GM12864 (cell line): ENCODE measurements around the gene HLA-DOA.
A peak's percentile ranks its signal among the peaks of the same experiment; 100 is the strongest.

ENCODE experiments used
- DNase-seq: peaks from one replicate; pipeline ENCODE4 v3.0.0-alpha.2; 2011; ENCODE audit warnings: low read depth
- H3K4me3 ChIP-seq: 2 replicates; pipeline ENCODE4 v1.5.1; 2011; ENCODE audit warnings: mild to moderate bottlenecking, low read depth, low read length, control low read depth
- CTCF ChIP-seq: IDR thresholded peaks from 2 replicates; pipeline ENCODE4 v1.5.1; 2011; ENCODE audit warnings: low read depth, mild to moderate bottlenecking, moderate library complexity, low read length, control low read depth, inconsistent platforms; ENCODE audit errors: missing control alignments

Gene HLA-DOA

GRCh38 chr6:32975886-32976285, 33.5 kb downstream of the HLA-DOA start:
- TF ChIP-seq CTCF: no peak
- H3K4me3 ChIP-seq: no peak overlapping the region
- DNase-seq: no peak

GRCh38 chr6:32974541-32975308, 34.7 kb downstream of the HLA-DOA start:
- TF ChIP-seq CTCF: no peak
- peak overlapping the region; percentile 90 for H3K4me3 ChIP-seq
- no peak for DNase-seq

GRCh38 chr6:32974016-32974333, 35.4 kb downstream of the HLA-DOA start:
- TF ChIP-seq CTCF: no peak
- H3K4me3 ChIP-seq: peak overlapping the region; percentile 90
- no peak for DNase-seq

GRCh38 chr6:32973144-32974015, 36.0 kb downstream of the HLA-DOA start:
- no peak for TF ChIP-seq CTCF
- no peak for DNase-seq
- H3K4me3 ChIP-seq: peak overlapping the region; percentile 90

- peak overlapping the region; percentile 90 for H3K4me3 ChIP-seq
- no peak for TF ChIP-seq CTCF
- DNase-seq: no peak
Observed at GRCh38 chr6:32972353-32973143, 36.8 kb downstream of the HLA-DOA start.

GRCh38 chr6:32971581-32972352, 37.6 kb downstream of the HLA-DOA start:
- no peak for TF ChIP-seq CTCF
- H3K4me3 ChIP-seq: peak overlapping the region; percentile 90
- peak; percentile 99 for DNase-seq
